Lower leg skin (tissue), 3 donors: Measurements from ENCODE around the gene KRT3.

Experiments
- CTCF ChIP-seq, 3 donors: fragments of 450-650 bp; IDR thresholded peaks; one replicate each; pipeline ENCODE4 v1.5.1; 2016; ENCODE audit warnings: antibody characterized with exemption in 3 of 3, mild to moderate bottlenecking in 3 of 3, moderate library complexity in 2 of 3
- POLR2A ChIP-seq, 2 donors: fragments of 450-650 bp; IDR thresholded peaks; one replicate each; pipeline ENCODE4 v1.6.1; 2016 to 2017; ENCODE audit warnings: antibody characterized with exemption in 2 of 2, mild to moderate bottlenecking in 1 of 2, moderate library complexity in 1 of 2

GRCh38 chr12:52774629-52775250 is 21.2 kb downstream of the KRT3 start:
- TF ChIP-seq CTCF (IDR thresholded peaks at IDR 0.05) (no peak), POLR2A (IDR thresholded peaks at IDR 0.05) (no peak)
